ENCODE results near the gene FBXO34.

The FBXO34 gene

GRCh38 chr14:55270832-55271571 is at the start of gene FBXO34:
Gene FBXO34 (plus strand): TSS chr14:55271421. CDS start chr14:55350391, 78,970 bp downstream.
- peak; percentile 96 to 99 (median 98) for DNase-seq

GRCh38 chr14:55221968-55222367 is 49.3 kb upstream of the FBXO34 start:
- no peak for DNase-seq

GRCh38 chr14:55223364-55223763 is 47.9 kb upstream of the FBXO34 start:
- DNase-seq, result no peak

GRCh38 chr14:55228261-55228660 is 43.0 kb upstream of the FBXO34 start:
- DNase-seq, result no peak

- DNase-seq, result no peak
Measured at GRCh38 chr14:55233591-55233990, 37.6 kb upstream of the FBXO34 start.

- no peak for DNase-seq
Measured at GRCh38 chr14:55238019-55238680, 33.1 kb upstream of the FBXO34 start.

- DNase-seq, result no peak
Measured at GRCh38 chr14:55239320-55239719, 31.9 kb upstream of the FBXO34 start.

GRCh38 chr14:55240526-55241178 is 30.6 kb upstream of the FBXO34 start:
- DNase-seq, result no peak

- DNase-seq, result no peak
Measured at GRCh38 chr14:55241673-55242072, 29.5 kb upstream of the FBXO34 start.

GRCh38 chr14:55243386-55243785 is 27.8 kb upstream of the FBXO34 start:
- no peak for DNase-seq

- no peak for DNase-seq
Measured at GRCh38 chr14:55243813-55244212, 27.4 kb upstream of the FBXO34 start.

- peak in 4 of 6 experiments; percentile 2 to 54 (median 14) for DNase-seq
Measured at GRCh38 chr14:55245657-55246268, 25.5 kb upstream of the FBXO34 start.

GRCh38 chr14:55248411-55248810 is 22.8 kb upstream of the FBXO34 start:
- no peak for DNase-seq

GRCh38 chr14:55249423-55249822 is 21.8 kb upstream of the FBXO34 start:
- DNase-seq, result no peak

GRCh38 chr14:55253276-55253675 is 17.9 kb upstream of the FBXO34 start:
- no peak for DNase-seq

GRCh38 chr14:55254581-55254980 is 16.6 kb upstream of the FBXO34 start:
- DNase-seq, result no peak

GRCh38 chr14:55255979-55256378 is 15.2 kb upstream of the FBXO34 start:
- DNase-seq, result no peak

GRCh38 chr14:55256586-55256985 is 14.6 kb upstream of the FBXO34 start:
- no peak for DNase-seq

- DNase-seq, result no peak
Measured at GRCh38 chr14:55265197-55265596, 6.0 kb upstream of the FBXO34 start.

GRCh38 chr14:55267820-55268219 is 3.4 kb upstream of the FBXO34 start:
- DNase-seq, result no peak

- DNase-seq, result peak; percentile 24 to 67 (median 50)
Measured at GRCh38 chr14:55271572-55272298, 514 bp downstream of the FBXO34 start.

- no peak for DNase-seq
Measured at GRCh38 chr14:55272387-55272786, 1.2 kb downstream of the FBXO34 start.

- no peak for DNase-seq
Measured at GRCh38 chr14:55272922-55273321, 1.7 kb downstream of the FBXO34 start.
